Measurements from ENCODE around the gene PLCH2. TPM values are rescaled to one million over a fixed set of nuclear protein-coding genes. Genes with fewer than 3 reads are reported as not detected.

The PLCH2 gene
- total and polyA plus RNA-seq, 10 of the 15 experiments (the other 5 are each of a cell fraction or from before 2014, with no cell fraction given) = 0.03 to 0.73 (median 0.24) TPM; not detected in 3

- no peak for TF ChIP-seq POLR2AphosphoS2 (IDR thresholded peaks at IDR 0.05; ENCODE audit: low read depth, low read length)
- TF ChIP-seq LARP7 (IDR thresholded peaks at IDR 0.05) = no peak
- TF ChIP-seq SIN3A (IDR thresholded peaks at IDR 0.05; ENCODE audit: low read depth, low read length) = no peak
- no peak for TF ChIP-seq CBFB (IDR thresholded peaks at IDR 0.05; ENCODE audit: low read depth)
- TF ChIP-seq RFX5 (IDR thresholded peaks at IDR 0.05; ENCODE audit: low read depth, low read length) = no peak
- TF ChIP-seq TCF12 (IDR thresholded peaks at IDR 0.05; ENCODE audit: low read depth, low read length) = no peak
- TF ChIP-seq RAD51 (IDR thresholded peaks at IDR 0.05) = no peak
These were observed 43.6 kb upstream of the PLCH2 start (continued) for GRCh38 chr1:2432441-2432844.

GRCh38 chr1:2433196-2433595, 42.9 kb upstream of the PLCH2 start:
- RAD21 ChIA-PET (ENCODE audit: unreplicated experiment) = no interaction called here
- H3K4me1 ChIP-seq (ENCODE audit: control insufficient read depth, insufficient read depth, low read length) = no peaks in the 10 kb centered on the region
- no peaks in the 10 kb centered on the region for H3K36me3 ChIP-seq (ENCODE audit: control insufficient read depth in 2 of 2, insufficient read depth in 2 of 2, low read length in 1 of 2)
- TF ChIP-seq ESRRA (IDR thresholded peaks at IDR 0.05; ENCODE audit: low read length) (no peak), TARDBP (IDR thresholded peaks at IDR 0.05; ENCODE audit: borderline replicate concordance) (no peak), REST (IDR thresholded peaks at IDR 0.05; ENCODE audit: low read depth, low read length) (no peak), NRF1 (conservative IDR thresholded peaks at IDR 0.05; ENCODE audit: low read depth, low read length) (no peak), CHD2 (IDR thresholded peaks at IDR 0.05; ENCODE audit: borderline replicate concordance, low read depth, low read length) (no peak), ZBTB11 (CRISPR knock-in tag; IDR thresholded peaks at IDR 0.05) (no peak), RCOR1 (conservative IDR thresholded peaks at IDR 0.05; ENCODE audit: low read depth, low read length) (no peak), GATAD2B (conservative IDR thresholded peaks at IDR 0.05; ENCODE audit: low read depth) (no peak)
- H3K9ac ChIP-seq (ENCODE audit: control insufficient read depth, insufficient read depth, low read length) = no peak overlapping the region
- SMC1A ChIA-PET (ENCODE audit: uncharacterized antibody, unreplicated experiment) = no interaction called here
- in situ Hi-C loops (cut with MboI) = no loop called here
- no peak overlapping the region for H2AFZ ChIP-seq (ENCODE audit: control insufficient read depth, low read depth, low read length)
- ATAC-seq (no peak), DNase-seq (ENCODE audit: low read depth, low spot score) (no peak), FAIRE-seq (no peak)
- H3K4me2 ChIP-seq (ENCODE audit: control insufficient read depth, insufficient read depth) = no peak overlapping the region
- POLR2A ChIA-PET = no interaction called here
- H3K9me3 ChIP-seq (replicated peaks; ENCODE audit: control insufficient read depth, insufficient read depth, low read length) = peaks cover 4% of the 10 kb centered on the region; the same call in 1 of the 3 replicates
- no peaks in the 10 kb centered on the region; a peak in 2 of 4 replicates for H3K27me3 ChIP-seq (replicated peaks in 1 of 2; ENCODE audit: control insufficient read depth in 2 of 2, insufficient read depth in 2 of 2, low read length in 1 of 2)
- no peaks in the 10 kb centered on the region for H3K79me2 ChIP-seq (ENCODE audit: control insufficient read depth, insufficient read depth, low read length)
- no peak overlapping the region for H3K4me3 ChIP-seq
- WGBS (ENCODE audit: insufficient coverage, insufficient replicate concordance, low lambda C conversion rate, missing lambda C conversion rate) = 53% methylated on average over 13 of the region's 13 CpGs
- CTCF ChIA-PET = no interaction called here
- intact Hi-C loops (cut with micrococcal nuclease; ENCODE audit: unreplicated experiment) = no loop called here
- H3K27ac ChIP-seq (ENCODE audit: control insufficient read depth, insufficient read depth) = no peak overlapping the region
- no TSS peak for BruUV-seq (replicated peaks)
- no peaks in the 10 kb centered on the region for H4K20me1 ChIP-seq (ENCODE audit: control insufficient read depth, insufficient read depth)

All from GM12878 (cell line).